GM08714 (cell line): ENCODE results near the gene TCEAL3.
A peak's percentile ranks its signal among the peaks of the same experiment; 100 is the strongest.

ENCODE experiments used
- H3K4me3 ChIP-seq: fragments of 200-500 bp; sonication (Bioruptor generic); 2 replicates; pipeline ENCODE4 v1.5.1; 2014; ENCODE audit warnings: mild to moderate bottlenecking, low read length, inconsistent platforms
- ZNF274 ChIP-seq: IDR thresholded peaks from 2 replicates; pipeline ENCODE4 v1.6.1; 2012; ENCODE audit warnings: mild to moderate bottlenecking, low read depth, low read length

The TCEAL3 gene

DNA sequence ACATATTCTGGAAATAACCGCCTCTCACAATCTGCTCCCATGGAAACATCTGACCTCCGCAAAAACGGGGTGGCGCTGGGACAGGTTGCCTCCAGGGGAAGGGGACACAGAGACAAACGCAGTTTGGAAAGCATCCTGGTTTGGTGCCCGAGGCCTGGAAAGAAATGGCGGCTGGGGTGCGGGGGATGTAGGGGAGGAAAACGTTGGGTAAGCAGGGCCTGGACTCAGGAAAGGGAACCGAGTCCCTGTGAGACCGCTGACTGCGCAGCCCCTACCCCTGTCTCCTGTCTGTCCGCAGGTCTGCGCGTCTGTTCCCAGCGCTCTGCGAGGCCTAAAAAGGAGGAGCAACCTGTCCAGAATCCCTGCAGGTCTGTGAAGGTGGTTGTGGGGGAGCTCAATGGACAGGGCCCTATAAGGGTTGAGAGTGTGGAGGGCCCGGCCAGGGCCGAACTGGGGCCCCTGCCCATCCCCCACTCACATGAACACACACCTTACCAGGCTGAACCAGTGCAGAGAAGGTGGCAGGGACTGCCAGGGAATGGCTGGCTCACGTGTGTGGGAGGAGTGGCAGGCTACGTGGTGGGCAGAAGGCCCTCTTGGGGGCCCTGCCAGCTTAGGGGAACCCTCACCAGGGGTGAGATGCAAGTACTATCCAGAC, 672 bp downstream of the TCEAL3 start:
- H3K4me3 ChIP-seq: peak overlapping the region; percentile 74
- no peak for TF ChIP-seq ZNF274

DNA sequence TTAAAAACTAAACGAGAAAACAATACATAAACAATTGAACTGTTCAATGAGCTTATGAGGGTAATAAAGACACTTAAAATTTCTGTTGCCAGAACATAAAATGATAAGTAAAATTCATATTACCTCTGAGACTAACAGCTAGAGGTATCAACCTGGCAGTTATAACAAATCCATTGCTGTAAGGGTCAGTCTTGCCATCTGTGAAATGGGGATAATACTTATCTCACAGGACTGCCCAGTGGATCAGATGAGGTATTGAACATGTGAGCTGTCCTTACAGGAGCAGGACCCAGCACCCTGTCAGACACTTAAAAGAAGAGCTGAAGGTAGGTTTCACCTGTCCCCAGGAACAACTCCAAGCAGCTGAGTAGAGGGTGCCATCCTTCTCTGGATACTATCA, 2.5 kb downstream of the TCEAL3 start:
- H3K4me3 ChIP-seq: no peak overlapping the region

DNA sequence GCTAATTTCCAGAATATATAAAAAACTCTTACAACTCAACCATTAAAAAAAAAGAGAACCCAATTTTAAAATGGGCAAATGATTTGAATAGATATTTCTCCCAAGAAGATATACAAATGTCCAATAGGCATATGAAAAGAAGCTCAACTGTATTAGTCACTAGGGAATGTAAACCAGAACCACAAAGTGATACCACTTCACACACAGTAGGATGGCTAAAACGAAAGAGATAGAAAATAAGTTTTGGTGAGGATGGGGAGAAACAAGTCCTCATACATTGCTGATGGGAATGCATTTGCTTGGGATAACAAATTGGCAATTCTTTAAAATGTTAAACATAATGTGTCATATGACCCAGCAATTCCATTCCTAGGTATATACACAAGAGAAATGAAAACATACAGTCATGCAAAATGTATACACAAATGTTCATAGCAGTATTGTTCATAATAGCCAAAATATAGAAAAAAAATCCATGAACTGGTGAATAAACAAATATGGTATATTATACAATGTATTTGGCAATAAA, 5.7 kb downstream of the TCEAL3 start:
- no peak overlapping the region for H3K4me3 ChIP-seq
- no peak for TF ChIP-seq ZNF274

More for the DNA sequence above, 2.5 kb downstream of the TCEAL3 start:
- no peak for TF ChIP-seq ZNF274

- TF ChIP-seq ZNF274: no peak
- H3K4me3 ChIP-seq: no peak overlapping the region
Measured at GRCh38 chrX:103614999-103615398, 7.2 kb downstream of the TCEAL3 start.

DNA sequence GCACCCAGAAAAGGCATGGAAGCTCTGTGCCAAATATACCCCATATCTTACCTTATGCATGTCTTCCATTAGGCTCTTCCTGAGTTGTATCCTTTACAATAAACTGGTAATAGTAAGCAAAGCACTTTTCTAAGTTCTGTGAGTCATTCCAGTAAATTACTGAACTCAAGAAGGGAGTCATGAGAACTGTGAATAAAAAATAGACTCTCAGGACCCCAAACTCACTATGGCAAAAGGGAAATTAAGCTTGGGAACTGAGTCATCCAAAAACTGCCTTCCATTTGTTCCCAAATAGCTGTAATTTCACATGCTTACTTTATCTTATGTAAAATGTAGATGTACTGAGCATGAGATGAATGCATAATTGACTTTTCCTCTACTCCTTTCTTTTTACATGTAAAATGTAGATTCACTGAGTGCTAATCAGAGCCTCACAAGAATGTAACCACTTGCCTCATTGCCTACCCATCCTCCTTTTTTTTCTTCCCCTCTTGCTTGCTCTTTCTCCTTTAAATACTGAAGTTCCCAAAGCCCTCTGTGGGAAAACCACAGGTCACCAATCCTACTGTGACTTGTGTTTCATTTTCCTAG, 8.1 kb downstream of the TCEAL3 start:
- no peak for TF ChIP-seq ZNF274
- no peak overlapping the region for H3K4me3 ChIP-seq

DNA sequence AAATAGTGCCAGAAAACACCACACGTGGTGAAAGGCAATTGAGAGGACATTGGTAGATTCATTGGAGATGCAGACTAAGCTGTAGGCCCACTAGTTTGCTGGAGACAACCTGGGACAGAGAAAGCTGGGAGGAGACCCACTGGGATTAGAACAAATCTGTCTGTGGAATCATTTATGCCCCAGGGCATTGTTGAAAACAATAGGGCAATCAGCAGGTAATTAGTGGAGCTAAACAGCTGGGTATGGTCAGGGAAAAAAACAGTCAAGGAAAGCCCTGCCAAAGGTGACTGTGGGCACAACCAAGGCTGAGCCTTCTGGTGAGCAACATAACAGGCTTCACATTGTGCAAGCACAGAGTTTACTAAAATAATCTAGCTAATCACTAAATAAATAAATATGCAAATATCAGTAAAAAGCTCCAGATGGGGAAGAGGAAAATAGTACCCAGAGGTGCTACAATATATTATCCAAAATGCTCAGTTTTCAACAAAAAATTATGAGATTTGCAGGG, 9.0 kb downstream of the TCEAL3 start:
- no peak for TF ChIP-seq ZNF274
- H3K4me3 ChIP-seq: no peak overlapping the region

DNA sequence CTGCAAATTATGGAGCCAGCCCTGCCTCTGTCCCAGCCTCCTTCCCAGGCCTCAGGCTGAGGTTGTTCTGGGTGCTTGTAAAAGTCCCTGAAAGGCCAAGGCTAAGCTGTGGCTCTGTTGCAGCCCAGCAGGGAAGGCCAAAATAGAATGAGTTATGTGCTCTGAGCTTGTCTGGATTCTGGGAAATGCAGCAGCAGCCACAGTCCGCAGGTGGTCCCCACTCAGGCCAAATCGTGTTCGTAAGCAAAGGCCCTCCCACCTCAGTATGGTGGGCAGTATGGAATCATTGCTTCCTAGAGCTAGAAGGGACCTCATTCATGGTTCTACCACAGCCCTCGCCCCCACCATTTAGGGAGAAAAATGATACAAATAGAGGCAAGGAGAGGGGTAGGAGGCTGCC, 16.3 kb downstream of the TCEAL3 start:
- TF ChIP-seq ZNF274: no peak

GRCh38 chrX:103626855-103627254, 19.1 kb downstream of the TCEAL3 start:
- TF ChIP-seq ZNF274: no peak

More for the DNA sequence above, 16.3 kb downstream of the TCEAL3 start:
- no peak overlapping the region for H3K4me3 ChIP-seq

GRCh38 chrX:103628386-103629317, 20.9 kb downstream of the TCEAL3 start, which contains the start of gene TCEAL1:
TSS of gene TCEAL1 (plus strand) at chrX:103628975. CDS start at chrX:103629917, 942 bp downstream.
- TF ChIP-seq ZNF274: no peak

More at GRCh38 chrX:103626855-103627254, 19.1 kb downstream of the TCEAL3 start:
- no peak overlapping the region for H3K4me3 ChIP-seq

DNA sequence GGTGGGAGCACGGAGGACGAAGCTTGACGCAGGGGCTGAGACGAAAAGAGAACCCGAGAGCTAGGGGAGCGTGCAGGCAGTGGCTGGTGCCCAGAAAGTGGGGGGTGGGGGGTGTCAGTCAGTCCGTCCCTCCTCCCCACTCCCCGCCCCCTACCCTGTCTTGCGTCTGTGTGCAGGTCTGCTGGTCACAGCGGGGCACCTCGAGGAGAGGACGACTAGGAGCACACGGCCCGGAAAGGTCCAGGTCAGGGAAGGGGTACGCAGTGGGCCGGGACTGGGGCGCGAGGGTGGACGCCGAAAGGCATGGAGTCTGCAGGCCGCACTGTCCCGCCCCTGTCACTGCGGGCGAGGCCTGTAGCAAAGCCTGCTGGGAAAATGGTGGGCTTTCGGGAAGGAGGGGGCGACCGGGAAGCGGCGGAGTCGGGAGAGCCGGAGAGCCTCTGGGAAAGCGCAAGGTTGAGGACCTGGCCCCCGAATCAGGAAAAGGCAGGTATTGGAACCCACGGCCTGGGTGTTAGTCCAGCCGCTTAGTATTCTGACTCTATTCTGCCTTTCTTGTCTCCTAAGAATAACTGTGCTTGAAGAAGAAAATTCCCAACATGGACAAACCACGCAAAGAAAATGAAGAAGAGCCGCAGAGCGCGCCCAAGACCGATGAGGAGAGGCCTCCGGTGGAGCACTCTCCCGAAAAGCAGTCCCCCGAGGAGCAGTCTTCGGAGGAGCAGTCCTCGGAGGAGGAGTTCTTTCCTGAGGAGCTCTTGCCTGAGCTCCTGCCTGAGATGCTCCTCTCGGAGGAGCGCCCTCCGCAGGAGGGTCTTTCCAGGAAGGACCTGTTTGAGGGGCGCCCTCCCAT, 21.8 kb downstream of the TCEAL3 start:
- peak overlapping the region; percentile 79 for H3K4me3 ChIP-seq
- TF ChIP-seq ZNF274: no peak

More at GRCh38 chrX:103628386-103629317, 20.9 kb downstream of the TCEAL3 start, which contains the start of gene TCEAL1:
- peak within 1 kb of the TSS; percentile 79 for H3K4me3 ChIP-seq

GRCh38 chrX:103630171-103630511, 22.4 kb downstream of the TCEAL3 start:
- TF ChIP-seq ZNF274: no peak
- peak overlapping the region; percentile 79; the same call in 1 of the 2 replicates for H3K4me3 ChIP-seq

- no peak for TF ChIP-seq ZNF274
- no peak overlapping the region for H3K4me3 ChIP-seq
Measured at GRCh38 chrX:103631145-103631544, 23.4 kb downstream of the TCEAL3 start.

DNA sequence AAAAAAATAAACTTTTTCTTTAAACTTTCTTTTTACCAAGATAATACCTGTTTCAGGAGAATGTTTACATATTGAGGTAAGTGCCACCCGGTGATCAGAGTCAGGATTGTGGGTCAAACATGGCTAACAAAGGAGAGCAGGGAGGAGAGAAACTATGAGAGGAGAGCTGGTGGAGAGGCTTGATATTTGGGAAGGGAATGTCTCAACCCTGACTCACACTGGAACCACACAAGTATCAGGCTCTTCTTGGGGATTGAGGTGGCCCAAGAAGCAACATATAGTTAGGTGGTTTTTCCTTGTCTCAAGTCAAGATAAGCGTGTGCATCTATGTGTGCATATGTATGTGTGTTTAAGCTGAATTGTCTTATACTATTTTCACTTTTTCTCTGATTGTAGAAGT, 27.7 kb downstream of the TCEAL3 start:
- H3K4me3 ChIP-seq: no peak overlapping the region
- TF ChIP-seq ZNF274: no peak
